Upper lobe of left lung (tissue), 6 donors: ENCODE results near the gene GAL3ST2. TPM values are rescaled to one million over a fixed set of nuclear protein-coding genes. Genes with fewer than 3 reads are reported as not detected.

Source experiments
- ATAC-seq, 2 donors: fragments of 200-7000 bp; cut with Tn5 transposase; one replicate each; pipeline ENCODE4 v1.9.1; 2022; ENCODE audit warnings: mild to moderate bottlenecking in 2 of 2, moderate library complexity in 2 of 2; ENCODE audit not compliant: low FRiP score in 2 of 2
- DNase-seq, 2 donors: peaks; one replicate each; pipeline ENCODE4 v3.0.0-alpha.2; 2019 to 2020
- H3K27ac ChIP-seq, 4 donors: fragments of 200-600 bp; sonication (generic); one replicate each; pipeline ENCODE4 v1.5.1; 2016 to 2019
- H3K27me3 ChIP-seq, 4 donors: fragments of 200-600 bp; sonication (generic); one replicate each; pipeline ENCODE4 v1.5.1; 2017 to 2019
- H3K36me3 ChIP-seq, 4 donors: fragments of 200-600 bp; sonication (generic); one replicate each; pipeline ENCODE4 v1.5.1; 2016 to 2019
- H3K4me1 ChIP-seq, 4 donors: fragments of 200-600 bp; sonication (generic); one replicate each; pipeline ENCODE4 v1.5.1; 2018 to 2019
- H3K4me3 ChIP-seq, 4 donors: fragments of 200-600 bp; sonication (generic); one replicate each; pipeline ENCODE4 v1.5.1; 2017 to 2019; ENCODE audit warnings: mild to moderate bottlenecking in 2 of 4, moderate library complexity in 1 of 4
- H3K9me3 ChIP-seq, 4 donors: fragments of 200-600 bp; sonication (generic); one replicate each; pipeline ENCODE4 v1.5.1; 2018 to 2019
- CTCF ChIP-seq, 6 experiments: fragments of 450-650 bp in 4 of 6; fragments of 200-600 bp in 2 of 6; sonication (generic) in 2 of 6; IDR thresholded peaks; one replicate each; pipeline ENCODE4 v1.5.1; 2016 to 2019; ENCODE audit warnings: antibody characterized with exemption in 6 of 6
- EP300 ChIP-seq, 4 donors: sonication (generic); formaldehyde crosslinking; IDR thresholded peaks; one replicate each; pipeline ENCODE4 v1.5.1; 2017; ENCODE audit warnings: antibody characterized with exemption in 4 of 4, control low read depth in 2 of 4
- POLR2A ChIP-seq, 4 donors: fragments of 450-650 bp; IDR thresholded peaks; one replicate each; pipeline ENCODE4 v1.5.1; 2016 to 2017; ENCODE audit warnings: antibody characterized with exemption in 4 of 4, mild to moderate bottlenecking in 2 of 4
- POLR2AphosphoS5 ChIP-seq, 2 donors: sonication (generic); formaldehyde crosslinking; IDR thresholded peaks; one replicate each; pipeline ENCODE4 v1.5.1; 2017; ENCODE audit warnings: antibody characterized with exemption in 2 of 2
- WGBS, 2 donors: methylation state at CpG; one replicate each; pipeline ENCODE4 v1.1.5; 2017 to 2018; 5-methylcytosine and 5-hydroxymethylcytosine counted together
- total RNA-seq, 6 donors: library from RNA; depleted of rRNA in 4 of 6; stranded (reverse); fragments of >200 nt in 4 of 6; gene quantifications; one replicate each; pipeline versions ENCODE4 v1.1.0 to v1.2.1, GENCODE V29; 2016 to 2021
- donor health status: DM: no; HTN: no; CAD: no; lungs with moderate emphysema.
- donor health status: DM: no; HTN: yes; CAD: no; lungs with severe emphysema.

Gene GAL3ST2
- 1 to 10 TPM in 1 of 6 donors, under 1 TPM in 2, not detected in 3; 0.59 to 2.1 (median 0.91) TPM for total RNA-seq

DNA sequence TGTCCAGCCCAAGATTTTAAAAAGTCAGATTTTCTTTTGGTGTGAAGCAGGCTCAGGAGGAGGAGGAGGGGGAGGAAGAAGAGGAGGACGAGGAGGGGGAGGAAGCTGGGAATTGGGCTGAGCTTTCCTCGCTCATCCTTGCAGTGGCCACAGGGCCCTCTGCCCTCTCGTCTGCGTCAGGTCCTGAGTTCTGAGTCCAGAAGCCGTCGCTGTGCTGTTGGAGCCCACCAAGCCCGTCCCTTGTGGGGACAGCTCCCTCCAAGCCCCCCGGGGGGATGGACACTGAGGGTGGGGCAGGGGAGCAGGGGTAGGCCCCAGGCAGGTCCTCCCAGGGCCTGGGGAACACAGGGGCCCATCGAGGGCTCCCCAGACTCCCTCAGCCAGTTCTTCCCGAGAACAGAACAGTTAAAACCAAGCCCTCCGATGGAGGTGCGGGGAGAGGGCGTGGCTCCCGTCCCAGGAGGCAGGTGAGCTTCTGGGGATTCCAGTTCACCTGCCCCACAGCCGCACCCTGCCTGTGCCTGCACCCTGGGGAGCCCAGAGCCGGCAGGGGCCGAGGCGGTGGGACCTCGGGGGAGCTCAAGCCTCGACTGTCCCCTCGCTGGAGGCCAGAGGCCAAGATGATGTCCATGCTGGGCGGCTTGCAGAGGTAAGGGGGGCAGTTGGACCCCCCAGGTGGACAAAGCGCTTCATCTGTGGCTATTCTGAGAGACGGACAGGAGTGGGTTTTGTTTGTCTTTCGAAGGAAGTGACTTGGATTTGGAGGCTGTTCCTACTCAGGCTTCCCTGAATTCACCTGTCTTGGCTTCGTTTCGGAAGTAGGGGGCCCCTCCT is at the start of gene GAL3ST2:
Gene GAL3ST2, plus strand, starts transcription at position 487 of the 834 bp plus-strand sequence. Its CDS starts 134 bp downstream, at position 621.
- H3K27ac ChIP-seq, result no peak within 1 kb of the TSS
- no peak within 1 kb of the TSS for H3K4me3 ChIP-seq
- H3K4me1 ChIP-seq, result peaks cover 3 to 6% (median 4%) of the 10 kb centered on the region in 4 donors
- DNase-seq, result peak in 1 of 2 donors; percentile 79
- H3K9me3 ChIP-seq, result peaks cover 0 to 6% (median 2%) of the 10 kb centered on the region in 4 donors
- whole genome bisulfite sequencing, 2 donors, result 77 to 82% methylated on average over 14 to 27 of the region's 27 CpGs
- peak in 1 of 2 donors; percentile 13 for ATAC-seq
- H3K27me3 ChIP-seq, result peaks cover 0 to 2% (median 0%) of the 10 kb centered on the region in 4 donors
- TF ChIP-seq POLR2A (IDR thresholded peaks at IDR 0.05) (no peak), EP300 (IDR thresholded peaks at IDR 0.05) (no peak), CTCF (IDR thresholded peaks at IDR 0.05) (no peak), POLR2AphosphoS5 (IDR thresholded peaks at IDR 0.05) (no peak)
- H3K36me3 ChIP-seq, result no peaks in the 10 kb centered on the region

DNA sequence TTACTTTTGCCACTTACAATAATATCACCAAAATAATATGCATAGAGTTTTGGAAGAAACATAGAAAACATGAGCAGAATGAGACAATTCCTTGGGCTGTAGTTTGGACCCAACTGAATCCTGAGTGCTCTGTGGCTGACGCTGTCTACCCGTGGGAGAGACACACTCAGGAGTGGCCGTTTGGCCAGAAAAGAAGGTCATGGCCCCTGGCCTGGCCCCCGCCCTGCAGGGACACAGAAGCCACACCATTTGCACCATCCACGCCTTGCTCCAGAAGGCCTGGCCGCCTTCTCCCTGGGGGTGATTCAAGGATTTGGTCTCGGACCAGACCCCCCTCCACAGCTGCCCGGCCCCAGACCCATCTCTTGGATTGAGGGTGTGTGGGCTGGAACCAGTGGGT is 48.6 kb upstream of the GAL3ST2 start:
- H3K27me3 ChIP-seq, result no peaks in the 10 kb centered on the region
- H3K27ac ChIP-seq, result peak overlapping the region in 1 of 4 donors; percentile 11
- H3K36me3 ChIP-seq, result peaks cover 4 to 25% (median 13%) of the 10 kb centered on the region in 4 donors
- DNase-seq, result no peak
- 85 to 86% methylated on average over 5 to 6 of the region's 8 CpGs for WGBS, 2 donors
- TF ChIP-seq EP300 (IDR thresholded peaks at IDR 0.05), result no peak
- H3K4me1 ChIP-seq, result peaks cover 0 to 3% (median under 1%) of the 10 kb centered on the region in 4 donors
- no peak overlapping the region for H3K4me3 ChIP-seq
- peaks cover 0 to 5% (median 2%) of the 10 kb centered on the region in 4 donors for H3K9me3 ChIP-seq
- ATAC-seq, result peak in 1 of 2 donors; percentile 18

- WGBS, 2 donors, result 71 to 88% methylated on average over 10 to 19 of the region's 19 CpGs
- peak overlapping the region in 1 of 4 donors; percentile 11 for H3K27ac ChIP-seq
- H3K4me1 ChIP-seq, result peaks cover under 1 to 7% (median 4%) of the 10 kb centered on the region in 4 donors
- H3K9me3 ChIP-seq, result no peaks in the 10 kb centered on the region
- H3K4me3 ChIP-seq, result no peak overlapping the region
- DNase-seq (no peak), ATAC-seq (peak in 1 of 2 donors; percentile 69)
- TF ChIP-seq EP300 (IDR thresholded peaks at IDR 0.05) (no peak), CTCF (IDR thresholded peaks at IDR 0.05) (no peak), POLR2A (IDR thresholded peaks at IDR 0.05) (no peak), POLR2AphosphoS5 (IDR thresholded peaks at IDR 0.05) (no peak)
- H3K36me3 ChIP-seq, result peaks cover 0 to 20% (median 7%) of the 10 kb centered on the region in 4 donors
- H3K27me3 ChIP-seq, result no peaks in the 10 kb centered on the region
These were observed 48.0 kb upstream of the GAL3ST2 start for GRCh38 chr2:241728627-241729026.

DNA sequence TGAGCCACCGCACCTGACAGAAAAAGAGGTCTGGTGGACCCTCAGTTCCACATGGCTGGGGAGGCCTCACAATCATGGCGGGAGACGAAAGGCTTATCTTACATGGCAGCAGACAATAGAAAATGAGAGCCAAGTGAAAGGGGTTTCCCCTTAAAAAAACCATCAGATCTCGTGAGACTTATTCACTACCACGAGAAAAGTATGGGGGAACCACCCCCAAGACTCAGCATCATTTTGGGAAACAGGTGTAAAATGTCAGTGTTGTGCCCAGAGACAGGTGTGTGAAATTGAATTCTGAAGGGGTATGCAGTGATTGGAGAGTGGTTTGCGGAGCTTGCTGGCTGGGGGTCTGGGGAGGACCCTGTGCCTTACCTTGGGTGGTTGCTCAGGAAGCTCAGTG is 46.8 kb upstream of the GAL3ST2 start:
- TF ChIP-seq POLR2A (IDR thresholded peaks at IDR 0.05) (no peak), CTCF (IDR thresholded peaks at IDR 0.05) (no peak), POLR2AphosphoS5 (IDR thresholded peaks at IDR 0.05) (no peak), EP300 (IDR thresholded peaks at IDR 0.05) (no peak)
- DNase-seq, result no peak
- WGBS, 2 donors, result 93 to 94% methylated on average over 6 of the region's 6 CpGs
- no peak overlapping the region for H3K4me3 ChIP-seq
- peaks cover 6 to 14% (median 9%) of the 10 kb centered on the region in 4 donors for H3K4me1 ChIP-seq
- no peak for ATAC-seq
- no peaks in the 10 kb centered on the region for H3K9me3 ChIP-seq
- no peak overlapping the region for H3K27ac ChIP-seq
- peaks cover 0 to 10% (median 2%) of the 10 kb centered on the region in 4 donors for H3K36me3 ChIP-seq
- H3K27me3 ChIP-seq, result no peaks in the 10 kb centered on the region

DNA sequence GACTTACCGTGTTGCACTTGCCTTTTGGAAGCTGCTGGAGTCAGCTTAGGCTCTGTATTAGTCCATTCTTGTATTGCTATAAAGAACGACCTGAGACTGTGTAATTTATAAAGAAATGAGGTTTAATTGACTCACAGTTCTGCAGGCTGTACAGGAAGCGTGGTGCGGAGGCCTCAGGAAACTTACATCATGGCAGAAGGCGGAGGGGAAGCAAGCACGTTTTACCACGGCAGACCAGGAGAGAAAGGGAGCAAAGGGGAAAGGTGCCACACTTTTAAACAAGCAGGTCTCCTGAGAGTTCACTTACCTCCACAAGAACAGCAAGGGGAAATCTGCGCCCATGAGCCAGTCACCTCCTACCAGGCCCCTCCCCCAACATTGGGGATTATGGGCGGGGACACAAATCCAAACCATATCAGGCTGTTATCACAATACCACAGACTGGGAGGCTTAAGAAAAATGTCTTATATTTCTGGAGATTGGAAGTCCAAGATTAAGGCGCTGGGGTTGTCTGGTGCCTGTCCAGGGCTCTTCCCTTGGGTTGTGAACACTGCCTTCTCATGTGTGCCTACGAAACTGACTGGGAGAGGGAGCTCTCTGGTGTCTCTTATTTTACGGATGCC is 45.8 kb upstream of the GAL3ST2 start:
- DNase-seq (no peak), ATAC-seq (no peak)
- Histone ChIP-seq H3K4me3 (no peak overlapping the region), H3K36me3 (peaks cover 0 to under 1% (median 0%) of the 10 kb centered on the region in 4 donors), H3K4me1 (peaks cover 10 to 21% (median 14%) of the 10 kb centered on the region in 4 donors), H3K27ac (no peak overlapping the region), H3K27me3 (no peaks in the 10 kb centered on the region), H3K9me3 (no peaks in the 10 kb centered on the region)
- WGBS, 2 donors, result 72 to 86% methylated on average over 12 of the region's 12 CpGs
- TF ChIP-seq POLR2A (IDR thresholded peaks at IDR 0.05) (no peak), EP300 (IDR thresholded peaks at IDR 0.05) (no peak), POLR2AphosphoS5 (IDR thresholded peaks at IDR 0.05) (no peak), CTCF (IDR thresholded peaks at IDR 0.05) (no peak)
